HG02970 (cell line): ENCODE data around the gene UNC119B.
"Not testable (repeated sequence)": the region's sequence is repeated elsewhere in the genome, so short reads cannot be mapped to it uniquely, and the experiment has no call there.

ENCODE experiments used
- ATAC-seq: cut with Tn5 transposase; IDR thresholded peaks from one replicate; pipeline ENCODE4 v1.9.1; 2021; ENCODE audit warnings: mild to moderate bottlenecking, moderate library complexity, moderate number of reproducible peaks; ENCODE audit not compliant: unreplicated experiment, low FRiP score

UNC119B gene

GRCh38 chr12:120710031-120710804, at the start of gene UNC119B:
UNC119B (plus strand) TSS chr12:120710458; CDS start chr12:120710475, 17 bp downstream.
- ATAC-seq, result peak; percentile 64

- no peak for ATAC-seq
Observed at GRCh38 chr12:120661432-120661831, 48.8 kb upstream of the UNC119B start.

- no peak for ATAC-seq
Observed at GRCh38 chr12:120662879-120663278, 47.4 kb upstream of the UNC119B start.

GRCh38 chr12:120663741-120664140, 46.5 kb upstream of the UNC119B start:
- ATAC-seq, result no peak

GRCh38 chr12:120666571-120667390, 43.5 kb upstream of the UNC119B start:
- ATAC-seq, result no peak

- ATAC-seq, result no peak
Observed at GRCh38 chr12:120668091-120668867, 42.0 kb upstream of the UNC119B start.

- no peak for ATAC-seq
Observed at GRCh38 chr12:120668868-120669840, 41.1 kb upstream of the UNC119B start.

- ATAC-seq, result not testable (repeated sequence)
Observed at GRCh38 chr12:120670237-120670636, 40.0 kb upstream of the UNC119B start.

- no peak for ATAC-seq
Observed at GRCh38 chr12:120670667-120671066, 39.6 kb upstream of the UNC119B start.

- ATAC-seq, result no peak
Observed at GRCh38 chr12:120674097-120674636, 36.1 kb upstream of the UNC119B start.

- ATAC-seq, result no peak
Observed at GRCh38 chr12:120677765-120678473, 32.3 kb upstream of the UNC119B start.

- no peak for ATAC-seq
Observed at GRCh38 chr12:120678572-120678971, 31.7 kb upstream of the UNC119B start.

GRCh38 chr12:120680165-120680738, 30.0 kb upstream of the UNC119B start:
- ATAC-seq, result no peak

- no peak for ATAC-seq
Observed at GRCh38 chr12:120684523-120684932, 25.7 kb upstream of the UNC119B start.

- ATAC-seq, result no peak
Observed at GRCh38 chr12:120685522-120685921, 24.7 kb upstream of the UNC119B start.

GRCh38 chr12:120686151-120686689, 24.0 kb upstream of the UNC119B start:
- ATAC-seq, result peak; percentile 71

GRCh38 chr12:120686690-120687577, 23.3 kb upstream of the UNC119B start, which contains the start of gene MLEC:
MLEC (plus strand) TSS chr12:120687149; CDS start chr12:120687297, 148 bp downstream.
- peak; percentile 70 for ATAC-seq
